Stimulated activated effector memory CD8-positive, alpha-beta T cell treated with anti-CD3 and anti-CD28 coated beads, Interleukin-12 subunit alpha, Interleukin-12 subunit beta, amount 100 ng/mL, for 72 hours (primary cell): Measurements from ENCODE around the gene HNRNPUL2.
"Not testable (repeated sequence)": the region's sequence is repeated elsewhere in the genome, so short reads cannot be mapped to it uniquely, and the experiment has no call there.

ENCODE experiments used
- ATAC-seq: fragments of 150-1000 bp; cut with Tn5 transposase; 2 replicates; pipeline ENCODE4 v1.10.0; 2021
- DNase-seq, 2 donors: peaks; one replicate each; pipeline ENCODE4 v3.0.0; 2021 to 2022; ENCODE audit warnings: low spot score in 2 of 2
- H3K27ac Mint-ChIP-seq: one replicate; pipeline ENCODE4 v1.8.0; 2022; ENCODE audit warnings: mild to moderate bottlenecking, mixed read lengths
- H3K36me3 Mint-ChIP-seq: one replicate; pipeline ENCODE4 v1.8.0; 2022; ENCODE audit warnings: mild to moderate bottlenecking, mixed read lengths
- H3K4me1 Mint-ChIP-seq: one replicate; pipeline ENCODE4 v1.8.0; 2022; ENCODE audit warnings: mixed read lengths
- H3K4me3 Mint-ChIP-seq: one replicate; pipeline ENCODE4 v1.8.0; 2022; ENCODE audit warnings: mild to moderate bottlenecking, mixed read lengths
- H3K9me3 Mint-ChIP-seq: one replicate; pipeline ENCODE4 v1.8.0; 2022; ENCODE audit warnings: mixed read lengths

HNRNPUL2 gene

DNA sequence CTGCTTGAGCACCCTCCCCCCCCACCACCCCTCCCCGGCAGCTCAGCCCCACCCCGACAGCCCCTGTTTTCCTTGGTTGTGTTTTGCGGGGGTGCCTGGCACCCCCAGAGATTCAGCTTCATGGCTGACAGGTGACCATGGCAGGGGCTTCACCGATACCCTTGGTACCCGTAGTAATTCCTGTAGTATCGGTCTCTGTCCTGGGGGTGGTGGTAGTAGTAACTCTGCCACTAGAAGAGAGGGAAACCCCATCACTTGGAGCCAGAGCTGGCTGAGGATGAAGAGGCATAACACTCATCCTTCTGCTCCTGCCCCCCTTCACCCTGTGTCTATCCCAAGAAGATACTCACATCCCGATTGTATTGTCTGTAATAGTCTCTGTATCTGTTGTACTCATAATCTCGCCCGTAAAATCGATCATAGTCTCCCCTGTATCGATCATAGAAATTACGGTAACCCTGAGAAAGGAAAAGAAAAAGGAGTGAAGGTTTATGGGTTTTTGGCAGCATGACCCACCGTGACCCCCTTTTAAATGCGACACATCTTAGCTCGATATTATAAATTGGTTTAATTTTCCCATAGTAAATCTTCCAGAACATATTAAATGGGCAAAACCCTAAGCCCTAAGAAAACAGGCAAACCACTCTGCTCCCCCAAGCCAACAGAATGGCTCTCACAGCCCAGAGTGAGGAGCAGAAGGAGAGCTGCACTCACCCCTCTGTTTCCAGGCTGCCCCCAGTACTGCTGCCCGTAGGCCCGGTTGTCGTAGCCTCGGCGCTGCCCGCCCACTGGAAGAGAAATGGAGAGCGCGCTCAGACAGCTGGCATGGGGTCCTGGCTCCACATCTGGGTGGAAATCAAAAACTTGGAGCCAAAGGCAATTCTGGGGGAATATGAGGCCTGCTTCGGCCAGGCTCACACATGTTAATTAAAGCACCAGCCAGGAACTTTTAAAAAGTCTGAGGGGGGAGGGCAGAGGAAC, 11.8 kb downstream of the HNRNPUL2 start:
- Mint-ChIP-seq H3K27ac (peak overlapping the region; percentile 89), H3K4me3 (no peak overlapping the region), H3K4me1 (peaks cover 53% of the 10 kb centered on the region), H3K9me3 (no peaks in the 10 kb centered on the region), H3K36me3 (peaks cover 100% of the 10 kb centered on the region)
- ATAC-seq = no peak
- DNase-seq = no peak

DNA sequence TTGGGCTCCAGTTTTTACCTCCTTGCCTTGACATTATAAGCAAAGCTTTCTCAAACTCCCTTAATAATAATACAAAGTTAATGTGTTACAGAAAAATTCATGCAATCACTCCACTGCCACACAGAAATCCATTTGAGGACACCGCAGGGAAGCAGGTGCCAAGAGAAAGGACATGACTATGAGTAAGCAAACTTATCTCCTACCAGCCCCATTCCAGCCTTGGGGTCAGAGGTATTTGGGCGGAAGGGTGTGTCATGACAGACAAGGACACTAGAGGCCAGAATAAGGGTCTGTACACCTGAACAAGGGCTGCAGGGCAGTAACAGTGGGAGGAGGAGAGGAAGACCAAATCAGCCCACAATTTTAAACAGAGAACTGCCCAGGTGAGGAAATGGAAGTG, 13.9 kb downstream of the HNRNPUL2 start:
- DNase-seq (no peak), ATAC-seq (no peak)
- Mint-ChIP-seq H3K27ac (peak overlapping the region; percentile 89), H3K4me1 (peaks cover 61% of the 10 kb centered on the region), H3K36me3 (peaks cover 98% of the 10 kb centered on the region), H3K4me3 (peak overlapping the region; percentile 44), H3K9me3 (no peaks in the 10 kb centered on the region)

GRCh38 chr11:62712861-62713260, 14.4 kb downstream of the HNRNPUL2 start:
- Mint-ChIP-seq H3K36me3 (peaks cover 93% of the 10 kb centered on the region), H3K9me3 (no peaks in the 10 kb centered on the region), H3K27ac (peak overlapping the region; percentile 89), H3K4me3 (peak overlapping the region; percentile 44), H3K4me1 (peaks cover 62% of the 10 kb centered on the region)
- DNase-seq = no peak
- ATAC-seq = no peak

- Mint-ChIP-seq H3K4me3 (peak overlapping the region; percentile 44), H3K9me3 (no peaks in the 10 kb centered on the region), H3K36me3 (peaks cover 90% of the 10 kb centered on the region), H3K27ac (peak overlapping the region; percentile 89), H3K4me1 (peaks cover 64% of the 10 kb centered on the region)
- ATAC-seq (no peak), DNase-seq (no peak)
These were observed 14.9 kb downstream of the HNRNPUL2 start for GRCh38 chr11:62712276-62712812.

GRCh38 chr11:62710001-62710345, 17.3 kb downstream of the HNRNPUL2 start:
- peaks cover 74% of the 10 kb centered on the region for H3K4me1 Mint-ChIP-seq
- peaks cover 84% of the 10 kb centered on the region for H3K36me3 Mint-ChIP-seq
- DNase-seq = peak in 1 of 2 donors; percentile 72
- peak overlapping the region; percentile 88 for H3K4me3 Mint-ChIP-seq
- ATAC-seq = no peak
- H3K9me3 Mint-ChIP-seq = no peaks in the 10 kb centered on the region
- H3K27ac Mint-ChIP-seq = peak overlapping the region; percentile 97

DNA sequence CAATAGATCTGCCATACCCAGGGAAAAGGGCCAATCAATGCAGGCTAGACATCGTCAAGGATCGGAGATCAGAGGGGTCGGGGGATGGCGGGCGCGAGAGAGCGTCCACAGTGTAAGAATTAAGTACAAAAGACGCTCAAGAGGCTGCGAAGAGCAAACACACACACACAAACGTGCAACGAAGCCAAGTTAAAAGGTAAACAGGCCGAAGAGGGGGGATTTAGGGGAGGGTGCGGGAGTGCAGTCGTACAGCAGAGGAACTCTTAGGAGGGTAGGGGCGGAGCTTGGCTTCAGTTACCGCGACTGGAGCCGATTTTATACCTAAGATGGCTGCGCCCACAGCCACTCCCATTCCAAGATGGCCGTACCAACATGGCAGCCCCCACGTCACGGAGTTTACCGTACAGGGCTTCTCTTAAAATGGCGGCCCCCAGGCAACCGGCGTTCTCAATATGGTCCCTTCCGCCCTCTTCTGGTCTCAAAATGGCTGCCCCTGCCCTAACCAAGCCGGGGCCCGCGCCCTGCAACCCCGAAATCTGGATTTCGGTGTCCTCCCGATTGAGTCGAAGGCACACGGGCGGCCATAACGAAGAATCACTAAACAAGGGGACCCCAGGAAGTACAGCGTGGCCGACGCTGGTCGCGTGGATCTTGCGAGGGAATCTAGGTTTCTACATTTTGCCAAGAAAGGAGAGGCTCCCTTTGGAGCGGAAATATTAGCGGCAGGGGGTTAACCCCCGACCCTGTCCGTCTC, 17.8 kb downstream of the HNRNPUL2 start:
- Mint-ChIP-seq H3K4me3 (peak overlapping the region; percentile 88), H3K9me3 (no peaks in the 10 kb centered on the region), H3K36me3 (peaks cover 82% of the 10 kb centered on the region), H3K4me1 (peaks cover 73% of the 10 kb centered on the region), H3K27ac (peak overlapping the region; percentile 97)
- DNase-seq = peak; percentile 76 to 95
- ATAC-seq = peak; percentile 87

DNA sequence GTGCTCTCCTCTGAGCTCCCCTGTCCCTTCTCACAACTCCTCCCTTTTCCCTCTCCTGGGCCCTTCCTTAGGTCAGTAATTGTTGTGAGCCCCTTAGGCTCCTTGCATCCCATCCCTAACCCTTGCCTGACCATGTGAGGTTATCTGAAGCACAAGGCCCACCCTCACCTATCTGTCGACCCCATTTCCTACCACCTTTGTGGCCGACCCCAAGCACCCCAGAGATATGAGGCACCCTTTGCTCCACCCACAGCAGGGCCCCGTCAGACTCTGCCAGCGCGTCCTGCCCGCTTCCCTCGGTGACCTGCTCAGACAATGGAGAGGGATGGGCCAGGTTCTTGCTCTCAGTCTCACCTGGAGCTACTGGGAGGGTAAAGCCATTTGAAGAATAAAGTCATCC, 18.5 kb downstream of the HNRNPUL2 start:
- Mint-ChIP-seq H3K27ac (peak overlapping the region; percentile 97), H3K4me1 (peaks cover 68% of the 10 kb centered on the region), H3K4me3 (peak overlapping the region; percentile 88), H3K9me3 (no peaks in the 10 kb centered on the region), H3K36me3 (peaks cover 79% of the 10 kb centered on the region)
- ATAC-seq (peak; percentile 48), DNase-seq (peak in 1 of 2 donors; percentile 30)

DNA sequence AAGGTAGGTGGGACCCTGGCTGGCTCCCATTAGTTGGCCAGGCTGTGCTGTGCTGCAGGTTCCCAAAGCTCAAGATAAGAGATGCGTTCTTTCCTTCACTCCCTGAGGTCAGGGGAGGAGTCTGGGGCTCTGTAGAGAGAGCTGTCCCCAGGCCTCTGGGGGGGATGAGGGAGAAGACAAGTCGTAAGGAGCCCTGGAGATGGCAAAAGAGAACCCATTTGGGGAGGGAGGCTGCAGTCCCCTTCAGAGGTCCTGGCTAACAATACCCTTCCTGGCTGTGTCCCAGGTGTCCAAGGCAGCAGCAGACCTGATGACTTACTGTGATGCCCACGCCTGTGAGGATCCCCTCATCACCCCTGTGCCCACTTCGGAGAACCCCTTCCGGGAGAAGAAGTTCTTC, 18.9 kb downstream of the HNRNPUL2 start:
- Mint-ChIP-seq H3K27ac (peak overlapping the region; percentile 97), H3K4me3 (peak overlapping the region; percentile 88), H3K36me3 (peaks cover 75% of the 10 kb centered on the region), H3K9me3 (no peaks in the 10 kb centered on the region), H3K4me1 (peaks cover 64% of the 10 kb centered on the region)
- DNase-seq (no peak), ATAC-seq (no peak)

GRCh38 chr11:62707277-62707861, 19.9 kb downstream of the HNRNPUL2 start, which contains the start of the genes BSCL2 and GNG3:
Gene BSCL2, minus strand, starts transcription at chr11:62707424. Its CDS starts 229 bp downstream, at chr11:62707195.
Gene GNG3, plus strand, starts transcription at chr11:62707676. Its CDS starts 620 bp downstream, at chr11:62708296.
- no peak for ATAC-seq
- DNase-seq = no peak
- H3K4me3 Mint-ChIP-seq = peak within 1 kb of the TSS; percentile 88
- H3K36me3 Mint-ChIP-seq = peaks cover 70% of the 10 kb centered on the region
- no peaks in the 10 kb centered on the region for H3K9me3 Mint-ChIP-seq
- peak within 1 kb of the TSS; percentile 97 for H3K27ac Mint-ChIP-seq
- H3K4me1 Mint-ChIP-seq = peaks cover 58% of the 10 kb centered on the region

GRCh38 chr11:62706850-62707247, 20.4 kb downstream of the HNRNPUL2 start:
- Mint-ChIP-seq H3K36me3 (peaks cover 70% of the 10 kb centered on the region), H3K4me1 (peaks cover 58% of the 10 kb centered on the region), H3K9me3 (no peaks in the 10 kb centered on the region), H3K27ac (peak overlapping the region; percentile 97), H3K4me3 (peak overlapping the region; percentile 88)
- ATAC-seq (no peak), DNase-seq (no peak)

GRCh38 chr11:62705880-62706849, 21.1 kb downstream of the HNRNPUL2 start:
- H3K9me3 Mint-ChIP-seq = no peaks in the 10 kb centered on the region
- DNase-seq (peak; percentile 92 to 94), ATAC-seq (peak; percentile 78)
- peaks cover 58% of the 10 kb centered on the region for H3K4me1 Mint-ChIP-seq
- H3K36me3 Mint-ChIP-seq = peaks cover 70% of the 10 kb centered on the region
- peak overlapping the region; percentile 88 for H3K4me3 Mint-ChIP-seq
- peak overlapping the region; percentile 97 for H3K27ac Mint-ChIP-seq

DNA sequence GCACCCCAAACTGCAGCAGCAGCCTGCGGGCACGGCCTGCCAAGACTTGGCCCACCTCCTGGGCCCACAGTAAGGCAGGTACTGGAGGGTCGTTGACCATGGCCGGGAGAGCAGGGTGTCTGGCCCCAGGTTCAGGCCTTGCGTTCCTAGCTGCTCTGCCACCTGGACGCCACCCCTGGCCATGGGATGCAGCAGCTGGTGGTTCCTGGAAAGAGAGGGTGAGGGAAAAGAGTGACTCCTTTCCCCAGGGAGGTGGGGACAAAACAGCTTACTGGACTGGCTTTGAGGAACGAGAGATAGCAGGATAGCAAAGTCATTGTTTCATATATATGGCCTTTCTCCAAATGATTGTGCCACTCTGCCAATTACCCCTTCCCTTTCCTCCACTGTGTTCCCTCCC, 21.8 kb downstream of the HNRNPUL2 start:
- Mint-ChIP-seq H3K27ac (peak overlapping the region; percentile 87), H3K9me3 (no peaks in the 10 kb centered on the region), H3K36me3 (peaks cover 69% of the 10 kb centered on the region), H3K4me1 (peaks cover 55% of the 10 kb centered on the region), H3K4me3 (peak overlapping the region; percentile 88)
- DNase-seq (no peak), ATAC-seq (no peak)

- H3K36me3 Mint-ChIP-seq = peaks cover 58% of the 10 kb centered on the region
- ATAC-seq, H3K27ac Mint-ChIP-seq, H3K4me3 Mint-ChIP-seq, H3K9me3 Mint-ChIP-seq, DNase-seq: not testable (repeated sequence)
- peaks cover 40% of the 10 kb centered on the region for H3K4me1 Mint-ChIP-seq
These were observed 23.3 kb downstream of the HNRNPUL2 start for GRCh38 chr11:62703921-62704320.

- Mint-ChIP-seq H3K9me3 (no peaks in the 10 kb centered on the region), H3K27ac (peak overlapping the region; percentile 76), H3K4me1 (peaks cover 25% of the 10 kb centered on the region), H3K36me3 (peaks cover 66% of the 10 kb centered on the region), H3K4me3 (no peak overlapping the region)
- ATAC-seq = peak; percentile 48
- no peak for DNase-seq
These were observed 25.0 kb downstream of the HNRNPUL2 start for GRCh38 chr11:62702246-62702645.
